Choroid plexus epithelial cell (primary cell): ENCODE measurements around the gene PRM2.

ENCODE experiments used
- DNase-seq: peaks from one replicate; pipeline ENCODE4 v3.0.0-alpha.2; 2010; ENCODE audit warnings: low read depth
- H3K4me3 ChIP-seq: 2 replicates; pipeline ENCODE4 v1.5.1; 2011; ENCODE audit warnings: low read depth, mild to moderate bottlenecking, control low read depth, low read length, moderate library complexity
- CTCF ChIP-seq: conservative IDR thresholded peaks from 2 replicates; pipeline ENCODE4 v1.5.1; 2011; ENCODE audit warnings: low read depth, mild to moderate bottlenecking, control low read depth, inconsistent platforms, low read length, moderate library complexity

The PRM2 gene

GRCh38 chr16:11258553-11259492 is 17.5 kb downstream of the PRM2 start:
- no peak overlapping the region for H3K4me3 ChIP-seq
- TF ChIP-seq CTCF = no peak
- peak; percentile 37 for DNase-seq

- peak overlapping the region; percentile 84 for H3K4me3 ChIP-seq
- peak; percentile 90 for DNase-seq
- peak; percentile 88 for TF ChIP-seq CTCF
Measured at GRCh38 chr16:11257131-11257938, 18.9 kb downstream of the PRM2 start.

GRCh38 chr16:11256661-11257130 is 19.6 kb downstream of the PRM2 start:
- H3K4me3 ChIP-seq = peak overlapping the region; percentile 84
- no peak for TF ChIP-seq CTCF
- peak; percentile 31 for DNase-seq

GRCh38 chr16:11255737-11256660 is 20.3 kb downstream of the PRM2 start, which contains the start of gene SOCS1:
Gene SOCS1, minus strand, starts transcription at chr16:11256204. Its CDS starts 726 bp downstream, at chr16:11255478.
- peak; percentile 54 for TF ChIP-seq CTCF
- peak; percentile 90 for DNase-seq

GRCh38 chr16:11254913-11255736 is 21.2 kb downstream of the PRM2 start:
- peak; percentile 61 for DNase-seq
- TF ChIP-seq CTCF = no peak
- peak overlapping the region; percentile 84 for H3K4me3 ChIP-seq

More at GRCh38 chr16:11255737-11256660, 20.3 kb downstream of the PRM2 start, which contains the start of gene SOCS1:
- peak within 1 kb of the TSS; percentile 84 for H3K4me3 ChIP-seq
